Uterus (tissue), 4 donors: ENCODE results near the gene ZNF609. TPM values are rescaled to one million over a fixed set of nuclear protein-coding genes. Genes with fewer than 3 reads are reported as not detected.
"Not testable (repeated sequence)": the region's sequence is repeated elsewhere in the genome, so short reads cannot be mapped to it uniquely, and the experiment has no call there.

Experiments
- DNase-seq, 2 donors: peaks; one replicate each; pipeline ENCODE4 v3.0.0-alpha.2; 2019 to 2020
- H3K27ac ChIP-seq, 2 donors: fragments of 200-600 bp; sonication (generic); 1 replicate in 1 of 2; 2 replicates in 1 of 2; pipeline ENCODE4 v1.5.1; 2016 to 2018
- H3K27me3 ChIP-seq, 2 donors: fragments of 200-600 bp; sonication (generic); one replicate each; pipeline ENCODE4 v1.5.1; 2018 to 2019; ENCODE audit warnings: control low read depth in 1 of 2
- H3K36me3 ChIP-seq, 2 donors: fragments of 200-600 bp; sonication (generic); one replicate each; pipeline ENCODE4 v1.5.1; 2019; ENCODE audit warnings: control low read depth in 1 of 2
- H3K4me1 ChIP-seq, 2 donors: fragments of 200-600 bp; sonication (generic); one replicate each; pipeline ENCODE4 v1.5.1; 2018 to 2019; ENCODE audit warnings: control low read depth in 1 of 2
- H3K4me3 ChIP-seq, 2 donors: fragments of 200-600 bp; sonication (generic); 1 replicate in 1 of 2; 2 replicates in 1 of 2; pipeline ENCODE4 v1.5.1; 2018 to 2019; ENCODE audit warnings: mild to moderate bottlenecking in 1 of 2
- H3K9me3 ChIP-seq, 2 donors: fragments of 200-600 bp; sonication (generic); one replicate each; pipeline ENCODE4 v1.5.1; 2019; ENCODE audit warnings: control low read depth in 1 of 2
- POLR2A ChIP-seq, 2 donors: fragments of 450-650 bp; IDR thresholded peaks; one replicate each; pipeline ENCODE4 v1.6.1; 2016; ENCODE audit warnings: antibody characterized with exemption in 2 of 2, mild to moderate bottlenecking in 1 of 2, moderate library complexity in 1 of 2
- intact Hi-C: fragments of 100-400 bp; cut with DNase I; formaldehyde crosslinking; loops from one replicate; pipeline ENCODE4 v1.15.1; 2023; ENCODE audit warnings: low total_unique reads
- total RNA-seq, 4 donors: library from RNA; depleted of rRNA in 3 of 4; stranded (reverse); fragments of >200 nt in 3 of 4; gene quantifications; one replicate each; pipeline versions ENCODE4 v1.1.0 to v1.2.4, GENCODE V29; 2014 to 2023
- TF ChIP-seq, protein P1 (sequence below), 4 experiments: fragments of 200-600 bp in 2 of 4; fragments of 450-650 bp in 2 of 4; sonication (generic) in 2 of 4; IDR thresholded peaks; one replicate each; pipeline ENCODE4 v1.5.1; 2016 to 2019; ENCODE audit warnings: antibody characterized with exemption in 4 of 4, mild to moderate bottlenecking in 2 of 4, moderate library complexity in 1 of 4
- donor health status: DM: yes; HTN: yes; CAD: no.

The ZNF609 gene
- total RNA-seq, 4 donors from 2014 or later = 12.4 to 59.6 (median 26.1) TPM

DNA sequence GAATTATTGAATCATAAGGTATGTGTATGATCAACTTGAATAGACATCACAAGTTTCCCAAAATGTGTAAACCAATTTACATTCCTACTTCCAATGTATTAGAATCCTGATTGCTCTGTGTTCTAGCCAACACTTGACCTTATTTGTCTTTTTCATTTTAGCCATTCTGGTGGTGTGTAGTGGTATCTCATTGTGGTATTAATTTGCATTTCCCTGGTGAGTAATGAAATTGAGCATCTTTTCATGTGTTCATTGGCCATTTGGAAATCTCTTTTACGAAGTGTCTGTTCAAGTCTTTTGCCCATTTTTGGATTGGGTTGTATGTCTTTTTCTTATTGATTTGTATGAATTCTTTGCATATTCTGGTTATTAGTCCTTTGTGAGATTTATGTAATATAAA is 177.0 kb downstream of the ZNF609 start:
- H3K4me1 ChIP-seq = peaks cover 0 to 15% of the 10 kb centered on the region in 2 donors
- no peaks in the 10 kb centered on the region for H3K36me3 ChIP-seq
- H3K27me3 ChIP-seq = no peaks in the 10 kb centered on the region
- DNase-seq = no peak
- intact Hi-C loops = no loop called here
- no peak overlapping the region for H3K4me3 ChIP-seq
- H3K27ac ChIP-seq = no peak overlapping the region
- no peaks in the 10 kb centered on the region for H3K9me3 ChIP-seq
- no peak for TF ChIP-seq POLR2A (IDR thresholded peaks at IDR 0.05)
- TF ChIP-seq, protein P1, sequence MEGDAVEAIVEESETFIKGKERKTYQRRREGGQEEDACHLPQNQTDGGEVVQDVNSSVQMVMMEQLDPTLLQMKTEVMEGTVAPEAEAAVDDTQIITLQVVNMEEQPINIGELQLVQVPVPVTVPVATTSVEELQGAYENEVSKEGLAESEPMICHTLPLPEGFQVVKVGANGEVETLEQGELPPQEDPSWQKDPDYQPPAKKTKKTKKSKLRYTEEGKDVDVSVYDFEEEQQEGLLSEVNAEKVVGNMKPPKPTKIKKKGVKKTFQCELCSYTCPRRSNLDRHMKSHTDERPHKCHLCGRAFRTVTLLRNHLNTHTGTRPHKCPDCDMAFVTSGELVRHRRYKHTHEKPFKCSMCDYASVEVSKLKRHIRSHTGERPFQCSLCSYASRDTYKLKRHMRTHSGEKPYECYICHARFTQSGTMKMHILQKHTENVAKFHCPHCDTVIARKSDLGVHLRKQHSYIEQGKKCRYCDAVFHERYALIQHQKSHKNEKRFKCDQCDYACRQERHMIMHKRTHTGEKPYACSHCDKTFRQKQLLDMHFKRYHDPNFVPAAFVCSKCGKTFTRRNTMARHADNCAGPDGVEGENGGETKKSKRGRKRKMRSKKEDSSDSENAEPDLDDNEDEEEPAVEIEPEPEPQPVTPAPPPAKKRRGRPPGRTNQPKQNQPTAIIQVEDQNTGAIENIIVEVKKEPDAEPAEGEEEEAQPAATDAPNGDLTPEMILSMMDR (IDR thresholded peaks at IDR 0.05) = no peak

DNA sequence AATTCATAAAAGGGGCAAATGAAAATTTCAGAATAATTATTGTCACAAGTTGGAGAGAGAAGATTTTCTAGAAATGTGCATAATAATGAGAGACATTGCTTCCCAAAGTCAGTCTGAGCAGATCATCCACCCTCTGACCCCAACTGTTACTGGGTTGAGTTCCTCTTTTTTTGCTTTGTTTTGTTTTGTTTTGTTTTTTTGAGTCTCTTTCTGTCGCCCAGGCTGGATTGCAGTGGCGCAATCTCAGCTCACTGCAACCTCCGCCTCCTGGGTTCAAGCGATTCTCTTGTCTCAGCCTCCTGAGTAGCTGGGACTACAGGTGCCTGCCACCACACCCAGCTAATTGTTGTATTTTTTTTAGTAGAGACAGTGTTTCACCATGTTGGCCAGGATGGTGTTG is 179.4 kb downstream of the ZNF609 start:
- H3K27ac ChIP-seq, H3K4me1 ChIP-seq, H3K9me3 ChIP-seq, H3K4me3 ChIP-seq, DNase-seq, intact Hi-C loops, H3K27me3 ChIP-seq, H3K36me3 ChIP-seq: not testable (repeated sequence)

GRCh38 chr15:64640146-64640871 is 179.9 kb downstream of the ZNF609 start:
- no peaks in the 10 kb centered on the region for H3K9me3 ChIP-seq
- intact Hi-C loops = no loop called here
- peak in 1 of 2 donors; percentile 28 for DNase-seq
- H3K27me3 ChIP-seq = no peaks in the 10 kb centered on the region
- H3K4me1 ChIP-seq = peaks cover 0 to 3% of the 10 kb centered on the region in 2 donors
- H3K27ac ChIP-seq = no peak overlapping the region
- no peak overlapping the region for H3K4me3 ChIP-seq
- TF ChIP-seq, protein P1 (IDR thresholded peaks at IDR 0.05) = no peak
- TF ChIP-seq POLR2A (IDR thresholded peaks at IDR 0.05) = no peak
- H3K36me3 ChIP-seq = no peaks in the 10 kb centered on the region

- H3K9me3 ChIP-seq = no peaks in the 10 kb centered on the region
- H3K36me3 ChIP-seq = no peaks in the 10 kb centered on the region
- peaks cover 0 to 3% of the 10 kb centered on the region in 2 donors for H3K4me1 ChIP-seq
- H3K27me3 ChIP-seq = no peaks in the 10 kb centered on the region
- intact Hi-C loops = no loop called here
- DNase-seq = no peak
- no peak overlapping the region for H3K27ac ChIP-seq
- H3K4me3 ChIP-seq = no peak overlapping the region
- TF ChIP-seq POLR2A (IDR thresholded peaks at IDR 0.05) = no peak
- TF ChIP-seq, protein P1 (IDR thresholded peaks at IDR 0.05) = no peak
Measured at GRCh38 chr15:64642875-64643274, 182.5 kb downstream of the ZNF609 start.

GRCh38 chr15:64643685-64644084 is 183.3 kb downstream of the ZNF609 start:
- Histone ChIP-seq H3K4me1 (peaks cover 0 to 3% of the 10 kb centered on the region in 2 donors), H3K4me3 (no peak overlapping the region), H3K27me3 (no peaks in the 10 kb centered on the region), H3K27ac (no peak overlapping the region), H3K9me3 (no peaks in the 10 kb centered on the region), H3K36me3 (no peaks in the 10 kb centered on the region)
- intact Hi-C loops = no loop called here
- TF ChIP-seq POLR2A (IDR thresholded peaks at IDR 0.05) = no peak
- TF ChIP-seq, protein P1 (IDR thresholded peaks at IDR 0.05) = no peak
- no peak for DNase-seq

- H3K4me3 ChIP-seq, DNase-seq, H3K36me3 ChIP-seq, H3K4me1 ChIP-seq, H3K27ac ChIP-seq, intact Hi-C loops, H3K27me3 ChIP-seq, H3K9me3 ChIP-seq: not testable (repeated sequence)
Measured at GRCh38 chr15:64644811-64645210, 184.4 kb downstream of the ZNF609 start.
